K562 (cell line): ENCODE data around the gene TFF1. TPM values are rescaled to one million over a fixed set of nuclear protein-coding genes. Genes with fewer than 3 reads are reported as not detected.

Experiments
- ATAC-seq: fragments of 200-7000 bp; cut with Tn5 transposase; 3 replicates; pipeline ENCODE4 v1.9.1; 2020; ENCODE audit warnings: moderate library complexity
- BruUV-seq: library from RNA; stranded (reverse); fragments of 400-500 nt; replicated peaks from 2 replicates; lab custom pipeline; 2021; lab: Mats Ljungman, UMichigan
- CTCF ChIA-PET: fragments of 300-600 bp; formaldehyde crosslinking; extraction: SDS; loops from one replicate; lab custom pipeline; 2021; ENCODE audit warnings: low intra/inter-chr PET ratio; lab: Yijun Ruan, JAX
- POLR2A ChIA-PET: fragments of 300-600, 350-650 bp; sonication (Branson Sonifier 250); formaldehyde crosslinking; extraction: SDS; loops from one replicate; lab custom pipeline; 2021; ENCODE audit warnings: antibody characterized with exemption, inconsistent platforms; lab: Yijun Ruan, JAX
- DNase-seq, 4 experiments: peaks; one replicate each; pipeline versions ENCODE4 v3.0.0 to v3.0.0-alpha.2; 2011 to 2018; ENCODE audit warnings: low spot score in 3 of 4, mixed read lengths in 3 of 4; ENCODE audit errors: extremely low read depth in 1 of 4
- FAIRE-seq: peaks from 2 replicates; lab custom pipeline; 2011; peaks lifted over from hg19 to GRCh38; lab: Jason Lieb, UNC
- H2AFZ ChIP-seq: 2 replicates; pipeline ENCODE4 v1.6.0; 2011; ENCODE audit warnings: low read depth, low read length, control low read depth, inconsistent platforms
- H3K27ac ChIP-seq: fragments of 200-600 bp; 3 replicates; pipeline ENCODE4 v1.8.0; 2011; ENCODE audit warnings: low read depth, mild to moderate bottlenecking, control low read depth, inconsistent platforms, low read length, moderate library complexity, mixed read lengths; ENCODE audit errors: extremely low read depth
- H3K27me3 ChIP-seq, 2 experiments: fragments of 300-600 bp in 1 of 2; 2 replicates in 1 of 2; 3 replicates in 1 of 2; pipeline versions ENCODE4 v1.6.0 to v1.8.0; 2011; ENCODE audit warnings: inconsistent platforms in 2 of 2, low read length in 2 of 2, mild to moderate bottlenecking in 1 of 2, mixed read lengths in 1 of 2, moderate library complexity in 1 of 2; ENCODE audit not compliant: control insufficient read depth in 2 of 2, insufficient read depth in 2 of 2
- H3K36me3 ChIP-seq: fragments of 300-600 bp; 3 replicates; pipeline ENCODE4 v1.8.0; 2011; ENCODE audit warnings: mild to moderate bottlenecking, low read length, inconsistent platforms; ENCODE audit not compliant: control insufficient read depth, insufficient read depth
- H3K4me1 ChIP-seq, 2 experiments: fragments of 200-600 bp in 1 of 2; replicated peaks in 1 of 2; 2 replicates in 1 of 2; 3 replicates in 1 of 2; pipeline versions ENCODE4 v1.5.1 to v1.8.0; 2011; ENCODE audit warnings: inconsistent platforms in 2 of 2, low read length in 2 of 2, mild to moderate bottlenecking in 1 of 2, mixed read lengths in 1 of 2, moderate library complexity in 1 of 2; ENCODE audit not compliant: control insufficient read depth in 2 of 2, insufficient read depth in 2 of 2
- H3K4me2 ChIP-seq: 2 replicates; pipeline ENCODE4 v1.6.1; 2011; ENCODE audit warnings: low read length, control low read depth, inconsistent platforms, mixed read lengths; ENCODE audit not compliant: insufficient read depth
- H3K4me3 ChIP-seq: fragments of 200-600 bp; sonication (generic), shearing (Covaris generic); 2 replicates; pipeline ENCODE4 v1.5.1; 2016; ENCODE audit warnings: control low read depth, inconsistent platforms
- H3K79me2 ChIP-seq: fragments of 200-600 bp; 3 replicates; pipeline ENCODE4 v1.8.0; 2011; ENCODE audit warnings: low read length, inconsistent platforms; ENCODE audit not compliant: control insufficient read depth, insufficient read depth
- H3K9ac ChIP-seq, 2 experiments: 2 replicates each; pipeline versions ENCODE4 v1.6.0 to v1.6.1; 2011; ENCODE audit warnings: low read depth in 2 of 2, low read length in 2 of 2, control low read depth in 1 of 2, inconsistent platforms in 1 of 2, mild to moderate bottlenecking in 1 of 2, mixed read lengths in 1 of 2; ENCODE audit not compliant: insufficient read depth in 1 of 2
- H3K9me1 ChIP-seq: one replicate; pipeline ENCODE4 v1.6.0; 2011; ENCODE audit warnings: inconsistent platforms, mild to moderate bottlenecking, low read length, moderate library complexity; ENCODE audit not compliant: control insufficient read depth, insufficient read depth
- H3K9me3 ChIP-seq: replicated peaks from 2 replicates; pipeline ENCODE4 v1.5.1; 2011; ENCODE audit warnings: low read depth, low read length, inconsistent platforms; ENCODE audit not compliant: control insufficient read depth, insufficient read depth
- H4K20me1 ChIP-seq: replicated peaks from 2 replicates; pipeline ENCODE4 v1.6.1; 2011; ENCODE audit warnings: low read length, inconsistent platforms, mixed read lengths; ENCODE audit not compliant: control insufficient read depth, insufficient read depth
- C11orf30 ChIP-seq: fragments of 450-650 bp; IDR thresholded peaks from 2 replicates; pipeline ENCODE4 v1.6.1; 2016; ENCODE audit warnings: low read depth, mild to moderate bottlenecking
- CBFA2T2 ChIP-seq: fragments of 450-650 bp; conservative IDR thresholded peaks from 2 replicates; pipeline ENCODE4 v1.6.1; 2017; ENCODE audit warnings: mild to moderate bottlenecking
- DMBX1 ChIP-seq: fragments of 250-450 bp; sonication (Bioruptor Pico); IDR thresholded peaks from 2 replicates; pipeline ENCODE4 v1.8.0; 2022; ENCODE audit warnings: inconsistent platforms, mild to moderate bottlenecking, moderate library complexity, borderline replicate concordance
- ELF2 ChIP-seq: fragments of 250-450 bp; sonication (Bioruptor Pico); IDR thresholded peaks from 2 replicates; pipeline ENCODE4 v1.5.0; 2021; ENCODE audit warnings: mild to moderate bottlenecking
- MXI1 ChIP-seq: IDR thresholded peaks from 2 replicates; pipeline ENCODE4 v1.6.1; 2011; ENCODE audit warnings: low read depth, mild to moderate bottlenecking, improper control_type of control experiment, low read length
- NCOA6 ChIP-seq: fragments of 450-650 bp; IDR thresholded peaks from 2 replicates; pipeline ENCODE4 v1.6.1; 2017; ENCODE audit warnings: mild to moderate bottlenecking
- SPI1 ChIP-seq: IDR thresholded peaks from 2 replicates; pipeline ENCODE4 v1.6.1; 2011; ENCODE audit warnings: low read depth, low read length, control low read depth, borderline replicate concordance
- YY1 ChIP-seq, 3 experiments: IDR thresholded peaks; 2 replicates each; pipeline ENCODE4 v1.6.1; 2011; ENCODE audit warnings: low read length in 2 of 3, mild to moderate bottlenecking in 2 of 3, moderate library complexity in 2 of 3, borderline replicate concordance in 1 of 3, control low read depth in 1 of 3, low read depth in 1 of 3; ENCODE audit not compliant: insufficient read depth in 3 of 3, insufficient replicate concordance in 2 of 3, control insufficient read depth in 1 of 3, insufficient read length in 1 of 3; ENCODE audit errors: extremely low read depth in 1 of 3
- ZNF217 ChIP-seq: sonication (generic); formaldehyde crosslinking; IDR thresholded peaks from 2 replicates; pipeline ENCODE4 v1.8.0; 2022; ENCODE audit warnings: mild to moderate bottlenecking, missing genetic modification reagents
- WGBS: fragments of 100-300 bp; shearing (Covaris generic); methylation state at CpG from one replicate; pipeline ENCODE4 v1.1.6; 2016; ENCODE audit warnings: low coverage, mixed read lengths; ENCODE audit not compliant: insufficient coverage; ENCODE audit errors: missing lambda C conversion rate; 5-methylcytosine and 5-hydroxymethylcytosine counted together
- in situ Hi-C: fragments of 300-500 bp; cut with MboI; formaldehyde crosslinking; loops from 4 replicates; pipeline ENCODE4 v1.15.0; 2018; ENCODE audit warnings: inconsistent platforms, mixed read lengths
- intact Hi-C: fragments of 100-400 bp; cut with micrococcal nuclease; formaldehyde crosslinking; loops from 2 replicates; pipeline ENCODE4 v1.14.2; 2022
- polyA plus RNA-seq, 8 experiments: library from polyadenylated mRNA; depleted of rRNA in 4 of 8; stranded (reverse) in 5 of 8; unstranded in 3 of 8; fragments of >200 nt; fragmentation: Nextera tagmentation in 2 of 8; fragmentation: Illumina TruSeq in 1 of 8; extraction: Ambion mirVana in 2 of 8; extraction: Trizol in 1 of 8; gene quantifications; 2 replicates each; pipeline versions ENCODE4 v1.2.1 to v1.2.3, GENCODE V29; 2011 to 2014; ENCODE audit warnings: inconsistent platforms in 1 of 8, missing spikeins in 1 of 8
- total RNA-seq, 7 experiments: library from RNA; depleted of rRNA in 6 of 7; stranded (reverse); fragments of >200 nt in 6 of 7; fragmentation: Illumina TruSeq in 2 of 7; extraction: Trizol in 2 of 7; gene quantifications; 2 replicates each; pipeline versions ENCODE4 v1.2.1 to v1.2.3, GENCODE V29; 2011 to 2021; ENCODE audit warnings: low replicate concordance in 1 of 7
- TF ChIP-seq, protein P1 (sequence below), 2 experiments: fragments of 450-650 bp; conservative IDR thresholded peaks; 2 replicates each; pipeline ENCODE4 v1.6.1; 2017; ENCODE audit warnings: mild to moderate bottlenecking in 2 of 2, moderate library complexity in 2 of 2

The TFF1 gene
- total and polyA plus RNA-seq, 9 of the 15 experiments (the other 6 are each of a cell fraction or from before 2014, with no cell fraction given), result 0.31 TPM; not detected in 8

DNA sequence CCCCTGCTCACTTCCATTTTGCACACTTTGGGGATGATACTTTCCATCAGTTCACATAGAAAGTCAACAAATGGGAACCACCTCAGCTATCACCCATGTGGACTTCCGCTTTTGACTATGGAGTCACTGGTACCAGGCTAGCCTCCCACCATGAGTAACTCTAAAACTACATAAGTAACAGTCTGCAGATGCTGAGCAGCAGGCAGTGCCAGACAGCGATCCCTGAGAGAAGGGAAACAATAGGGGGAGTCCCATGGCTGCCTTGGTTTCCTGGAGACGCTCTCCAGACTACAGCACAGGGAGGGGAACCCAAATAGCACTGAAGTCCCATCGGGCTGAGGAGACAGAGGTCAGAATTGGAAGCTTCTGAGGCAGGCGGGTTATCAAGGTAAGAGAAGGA, 12.7 kb downstream of the TFF1 start:
- in situ Hi-C loops, result no loop called here
- 2% methylated on average over 5 of the region's 5 CpGs for WGBS
- POLR2A ChIA-PET, result no interaction called here

DNA sequence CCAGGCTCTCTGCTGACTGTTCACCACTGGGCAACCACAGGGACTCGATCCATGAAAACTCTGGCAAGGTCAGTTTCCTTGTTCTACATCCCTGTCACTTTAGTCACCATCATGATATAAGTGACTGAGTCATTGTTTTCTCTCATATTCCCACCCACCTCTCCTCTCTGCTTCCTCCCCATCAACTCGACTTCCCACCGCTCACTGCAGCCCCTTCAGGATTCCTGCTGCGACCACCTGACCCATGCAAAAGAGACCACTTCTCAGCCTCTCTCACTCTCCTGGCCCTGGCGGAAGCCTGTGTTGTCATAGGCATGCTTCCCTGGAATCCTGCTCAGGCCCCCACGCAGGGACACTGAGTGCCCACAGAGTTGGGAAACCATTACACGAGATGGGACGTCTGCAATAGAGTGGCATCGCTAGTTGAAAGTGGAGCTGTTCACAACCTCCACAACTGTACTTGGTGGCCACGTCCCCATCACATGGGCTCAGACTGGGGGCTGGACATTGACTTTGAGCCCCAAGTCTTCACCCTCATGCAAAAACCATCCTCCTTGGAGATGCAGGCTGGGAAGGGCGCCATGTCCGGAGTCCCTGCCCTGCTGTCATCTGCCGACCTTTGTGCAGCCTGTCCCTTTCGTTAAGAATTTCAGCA, 13.8 kb downstream of the TFF1 start:
- POLR2A ChIA-PET, result no interaction called here

More for the DNA sequence above, 12.7 kb downstream of the TFF1 start:
- TF ChIP-seq SPI1 (peak; percentile 82), ELF2 (CRISPR knock-in tag) (no peak)
- peak; percentile 19 for FAIRE-seq
- intact Hi-C loops, result no loop called here
- no peaks in the 10 kb centered on the region; the same call in 1 of the 2 replicates for H4K20me1 ChIP-seq
- H3K27ac ChIP-seq, result no peak overlapping the region
- H3K27me3 ChIP-seq, result peaks cover 12 to 55% of the 10 kb centered on the region in 2 experiments
- DNase-seq, result no peak
- no peak overlapping the region for H3K4me3 ChIP-seq
- no peaks in the 10 kb centered on the region for H3K9me1 ChIP-seq
- H3K4me2 ChIP-seq, result no peak overlapping the region
- no peaks in the 10 kb centered on the region for H3K4me1 ChIP-seq
- H2AFZ ChIP-seq, result no peak overlapping the region
- BruUV-seq, result no TSS peak
- no peak overlapping the region for H3K9ac ChIP-seq
- CTCF ChIA-PET, result no interaction called here
- no peak for ATAC-seq
- H3K9me3 ChIP-seq, result 0 out of 2 replicates have a peak, but pooled peaks cover 2% of the 10 kb centered on the region
- no peaks in the 10 kb centered on the region for H3K36me3 ChIP-seq
- H3K79me2 ChIP-seq, result no peaks in the 10 kb centered on the region

More for the DNA sequence above, 13.8 kb downstream of the TFF1 start:
- Histone ChIP-seq H3K4me2 (no peak overlapping the region), H3K27me3 (peaks cover 14 to 52% of the 10 kb centered on the region in 2 experiments), H2AFZ (no peak overlapping the region), H3K9me1 (no peaks in the 10 kb centered on the region), H3K27ac (no peak overlapping the region), H4K20me1 (no peaks in the 10 kb centered on the region; the same call in 1 of the 2 replicates), H3K9ac (no peak overlapping the region), H3K79me2 (no peaks in the 10 kb centered on the region), H3K9me3 (0 out of 2 replicates have a peak, but pooled peaks cover 2% of the 10 kb centered on the region), H3K4me1 (peaks cover 0 to 1% of the 10 kb centered on the region in 2 experiments; a peak in 1 of 5 replicates), H3K36me3 (no peaks in the 10 kb centered on the region), H3K4me3 (no peak overlapping the region)
- ATAC-seq (no peak), FAIRE-seq (peak; percentile 42), DNase-seq (no peak)
- TF ChIP-seq MXI1 (no peak), YY1 (IDR thresholded peaks at IDR 0.05; ENCODE audit: borderline replicate concordance in 1 of 3, control insufficient read depth in 1 of 3, extremely low read depth in 1 of 3, insufficient read depth in 3 of 3, insufficient read length in 1 of 3, insufficient replicate concordance in 2 of 3, low read depth in 1 of 3, low read length in 2 of 3) (no peak), DMBX1 (CRISPR knock-in tag) (no peak), C11orf30 (no peak), ZNF217 (CRISPR knock-in tag) (no peak), NCOA6 (no peak), CBFA2T2 (no peak)
- TF ChIP-seq, protein P1, sequence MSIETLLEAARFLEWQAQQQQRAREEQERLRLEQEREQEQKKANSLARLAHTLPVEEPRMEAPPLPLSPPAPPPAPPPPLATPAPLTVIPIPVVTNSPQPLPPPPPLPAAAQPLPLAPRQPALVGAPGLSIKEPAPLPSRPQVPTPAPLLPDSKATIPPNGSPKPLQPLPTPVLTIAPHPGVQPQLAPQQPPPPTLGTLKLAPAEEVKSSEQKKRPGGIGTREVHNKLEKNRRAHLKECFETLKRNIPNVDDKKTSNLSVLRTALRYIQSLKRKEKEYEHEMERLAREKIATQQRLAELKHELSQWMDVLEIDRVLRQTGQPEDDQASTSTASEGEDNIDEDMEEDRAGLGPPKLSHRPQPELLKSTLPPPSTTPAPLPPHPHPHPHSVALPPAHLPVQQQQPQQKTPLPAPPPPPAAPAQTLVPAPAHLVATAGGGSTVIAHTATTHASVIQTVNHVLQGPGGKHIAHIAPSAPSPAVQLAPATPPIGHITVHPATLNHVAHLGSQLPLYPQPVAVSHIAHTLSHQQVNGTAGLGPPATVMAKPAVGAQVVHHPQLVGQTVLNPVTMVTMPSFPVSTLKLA (conservative IDR thresholded peaks at IDR 0.05), result no peak
- under 1% methylated on average over 14 of the region's 14 CpGs for WGBS
- CTCF ChIA-PET, result no interaction called here
- intact Hi-C loops, result no loop called here
- no TSS peak for BruUV-seq
- in situ Hi-C loops, result no loop called here
